ENCODE measurements around the gene JAK1.

DNA sequence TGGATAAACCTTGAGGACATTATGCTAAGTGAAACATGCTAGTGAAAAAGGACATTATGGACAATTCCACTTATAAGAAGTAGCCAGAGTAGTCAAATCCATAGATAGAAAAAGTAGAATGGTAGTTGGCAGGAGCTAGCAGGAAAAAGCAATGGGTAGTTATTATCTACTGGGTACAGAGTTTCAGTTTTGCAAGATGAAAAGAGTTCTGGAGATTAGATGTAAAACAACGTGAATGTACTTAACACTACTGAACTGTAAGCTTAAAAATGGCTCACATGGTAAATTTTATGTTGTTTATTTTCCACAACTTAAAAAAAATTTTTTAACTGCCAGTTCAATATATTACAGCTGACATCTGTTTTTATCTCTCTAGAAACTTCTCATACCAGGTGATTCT lies 19.4 kb downstream of the JAK1 start:
- TF ChIP-seq SUZ12 (IDR thresholded peaks at IDR 0.05; ENCODE audit: extremely low read depth, insufficient read depth, insufficient read length) (no peak), ZNF274 (IDR thresholded peaks at IDR 0.05; ENCODE audit: low read depth, low read length) (no peak)

Measured in NT2/D1 (cell line).